Activated CD8-positive, alpha-beta T cell treated with anti-CD3 and anti-CD28 coated beads for 36 hours (primary cell): ENCODE data around the gene SEC61B. TPM values are rescaled to one million over a fixed set of nuclear protein-coding genes. Genes with fewer than 3 reads are reported as not detected.

Experiments
- ATAC-seq: fragments of 200-7000 bp; cut with Tn5 transposase; one replicate; pipeline ENCODE4 v1.10.0; 2021; ENCODE audit warnings: mild to moderate bottlenecking, moderate library complexity
- CTCF ChIA-PET: fragments of 350-600 bp; sonication (Branson Sonifier 250); formaldehyde crosslinking; loops from one replicate; lab custom pipeline; 2021; ENCODE audit warnings: antibody characterized with exemption; lab: Charles Lee
- POLR2A ChIA-PET: fragments of 350-600 bp; sonication (Branson Sonifier 250); formaldehyde crosslinking; loops from one replicate; lab custom pipeline; 2021; ENCODE audit warnings: antibody characterized with exemption; lab: Charles Lee
- DNase-seq: peaks from one replicate; pipeline ENCODE4 v3.0.0-alpha.2; 2020
- H3K27ac Mint-ChIP-seq: one replicate; pipeline ENCODE4 v1.8.0; 2021; ENCODE audit warnings: mild to moderate bottlenecking, mixed read lengths
- H3K27me3 Mint-ChIP-seq: one replicate; pipeline ENCODE4 v1.8.0; 2021; ENCODE audit warnings: mixed read lengths
- H3K36me3 Mint-ChIP-seq: one replicate; pipeline ENCODE4 v1.8.0; 2021; ENCODE audit warnings: low read depth, mixed read lengths
- H3K4me1 Mint-ChIP-seq: one replicate; pipeline ENCODE4 v1.8.0; 2021; ENCODE audit warnings: low read depth, mixed read lengths
- H3K4me3 Mint-ChIP-seq: one replicate; pipeline ENCODE4 v1.8.0; 2021; ENCODE audit warnings: mild to moderate bottlenecking, moderate library complexity, mixed read lengths
- H3K9me3 Mint-ChIP-seq: one replicate; pipeline ENCODE4 v1.8.0; 2021; ENCODE audit warnings: mixed read lengths
- intact Hi-C: fragments of 100-400 bp; cut with micrococcal nuclease; formaldehyde crosslinking; loops from one replicate; pipeline ENCODE4 v1.10.0; 2022
- total RNA-seq, 2 experiments: library from RNA; stranded (reverse); gene quantifications; one replicate each; pipeline ENCODE4 v1.2.3, GENCODE V29; 2021
- TF ChIP-seq, protein P1 (sequence below): fragments of 200-600 bp; IDR thresholded peaks from one replicate; pipeline ENCODE4 v1.8.0; 2022; ENCODE audit warnings: antibody characterized with exemption, mild to moderate bottlenecking

The SEC61B gene
- total RNA-seq, 2 experiments from 2014 or later: 140 to 149 TPM

DNA sequence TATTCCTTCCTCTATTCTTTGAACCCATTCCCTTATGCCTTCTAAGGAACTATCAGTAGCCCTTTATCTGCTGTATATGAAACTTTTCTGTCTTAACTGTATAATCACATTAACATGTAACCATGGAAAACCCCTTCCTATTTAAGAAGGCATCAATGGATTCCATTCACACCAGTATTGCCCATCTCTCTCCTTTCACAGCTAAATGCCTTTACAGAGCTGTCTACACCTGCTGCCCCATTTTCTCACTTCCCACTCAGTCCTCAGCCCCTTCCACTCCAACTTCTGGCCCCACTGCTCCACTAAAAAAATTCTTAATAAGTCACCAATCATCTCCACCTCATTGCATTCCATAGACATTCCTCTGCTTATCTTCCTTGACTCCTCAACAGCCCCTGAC is 50.8 kb downstream of the SEC61B start:
- H3K27ac Mint-ChIP-seq: no peak overlapping the region
- CTCF ChIA-PET: interaction anchor here (0.8 to 2.7 kb wide), 2 partner anchors 41 kb away, joined by 3 to 7 read pairs; no protein-coding TSS in a partner anchor

DNA sequence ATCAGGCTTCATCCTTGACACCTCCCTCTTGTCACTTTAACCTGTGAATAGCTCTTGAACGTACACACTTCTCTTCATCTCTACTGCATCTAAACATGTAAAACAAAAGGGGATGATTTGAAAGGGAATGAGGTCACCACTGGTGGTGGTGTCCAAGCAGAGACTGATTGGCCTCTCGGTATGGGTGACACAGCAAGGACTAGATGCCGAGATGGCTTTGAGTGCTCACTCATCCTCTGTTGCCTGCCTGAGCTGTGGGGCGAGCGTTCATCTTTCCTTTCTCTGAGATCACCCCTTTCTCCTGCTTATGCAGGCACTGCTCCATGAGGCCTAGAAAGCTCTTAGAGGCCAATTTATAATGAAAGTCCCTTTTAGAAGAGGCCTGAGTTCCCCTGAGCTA is 51.9 kb downstream of the SEC61B start:
- ChIA-PET POLR2A (interaction anchor here (0.6 kb wide), 1 partner anchor 20 kb away, joined by 3 read pairs; no protein-coding TSS in a partner anchor), CTCF (no interaction called here)
- DNase-seq: no peak
- Mint-ChIP-seq H3K27me3 (peaks cover 11% of the 10 kb centered on the region), H3K4me1 (no peaks in the 10 kb centered on the region), H3K36me3 (no peaks in the 10 kb centered on the region), H3K4me3 (no peak overlapping the region), H3K27ac (no peak overlapping the region), H3K9me3 (no peaks in the 10 kb centered on the region)
- ATAC-seq: no peak
- TF ChIP-seq, protein P1, sequence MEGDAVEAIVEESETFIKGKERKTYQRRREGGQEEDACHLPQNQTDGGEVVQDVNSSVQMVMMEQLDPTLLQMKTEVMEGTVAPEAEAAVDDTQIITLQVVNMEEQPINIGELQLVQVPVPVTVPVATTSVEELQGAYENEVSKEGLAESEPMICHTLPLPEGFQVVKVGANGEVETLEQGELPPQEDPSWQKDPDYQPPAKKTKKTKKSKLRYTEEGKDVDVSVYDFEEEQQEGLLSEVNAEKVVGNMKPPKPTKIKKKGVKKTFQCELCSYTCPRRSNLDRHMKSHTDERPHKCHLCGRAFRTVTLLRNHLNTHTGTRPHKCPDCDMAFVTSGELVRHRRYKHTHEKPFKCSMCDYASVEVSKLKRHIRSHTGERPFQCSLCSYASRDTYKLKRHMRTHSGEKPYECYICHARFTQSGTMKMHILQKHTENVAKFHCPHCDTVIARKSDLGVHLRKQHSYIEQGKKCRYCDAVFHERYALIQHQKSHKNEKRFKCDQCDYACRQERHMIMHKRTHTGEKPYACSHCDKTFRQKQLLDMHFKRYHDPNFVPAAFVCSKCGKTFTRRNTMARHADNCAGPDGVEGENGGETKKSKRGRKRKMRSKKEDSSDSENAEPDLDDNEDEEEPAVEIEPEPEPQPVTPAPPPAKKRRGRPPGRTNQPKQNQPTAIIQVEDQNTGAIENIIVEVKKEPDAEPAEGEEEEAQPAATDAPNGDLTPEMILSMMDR: no peak
- intact Hi-C loops: no loop called here

More for the DNA sequence above, 50.8 kb downstream of the SEC61B start:
- Mint-ChIP-seq H3K27me3 (peaks cover 11% of the 10 kb centered on the region), H3K36me3 (no peaks in the 10 kb centered on the region), H3K4me3 (no peak overlapping the region), H3K4me1 (no peaks in the 10 kb centered on the region), H3K9me3 (no peaks in the 10 kb centered on the region)
- TF ChIP-seq, protein P1: no peak
- DNase-seq: no peak
- intact Hi-C loops: no loop called here
- POLR2A ChIA-PET: interaction anchor here (0.6 kb wide), 1 partner anchor 247 kb away, joined by 3 read pairs; no protein-coding TSS in a partner anchor
- ATAC-seq: no peak

DNA sequence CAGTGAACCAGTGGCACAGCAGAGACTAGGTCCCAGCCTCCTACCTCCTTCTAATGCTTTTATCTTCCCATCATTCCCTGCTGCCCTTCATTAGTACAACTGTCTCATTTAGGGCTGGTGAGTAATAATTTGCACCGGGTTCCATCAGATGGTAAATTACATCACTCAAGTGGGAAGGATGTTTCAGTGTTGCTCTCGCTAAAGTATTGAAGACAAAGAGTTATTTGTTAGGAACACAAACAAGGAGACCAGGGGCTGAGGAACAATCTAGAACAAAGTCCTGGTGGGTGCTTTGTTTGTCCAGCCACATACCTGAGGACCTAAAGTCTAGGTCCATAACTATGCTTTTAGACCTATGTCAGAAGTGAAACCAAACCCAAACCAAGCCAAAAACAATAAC is 52.4 kb downstream of the SEC61B start:
- H3K9me3 Mint-ChIP-seq: no peaks in the 10 kb centered on the region
- TF ChIP-seq, protein P1: no peak
- ATAC-seq: no peak
- intact Hi-C loops: no loop called here
- CTCF ChIA-PET: no interaction called here
- H3K27me3 Mint-ChIP-seq: peaks cover 9% of the 10 kb centered on the region
- no peak overlapping the region for H3K27ac Mint-ChIP-seq
- no peak overlapping the region for H3K4me3 Mint-ChIP-seq
- no peak for DNase-seq
- POLR2A ChIA-PET: no interaction called here
- no peaks in the 10 kb centered on the region for H3K36me3 Mint-ChIP-seq
- H3K4me1 Mint-ChIP-seq: no peaks in the 10 kb centered on the region

Other genes with a start within 250 kb of the SEC61B start
- 10 to 100 TPM; 34.3 to 36.5 TPM for gene TGFBR1, start 117.2 kb upstream of the SEC61B start, total RNA-seq
- gene ALG2, start 340 bp upstream of the SEC61B start, total RNA-seq: 10 to 100 TPM; 24.1 to 27.0 TPM